ENCODE results near the gene TMCC1.

GRCh38 chr3:129624347-129625071 is 269.0 kb downstream of the TMCC1 start:
- TF ChIP-seq CTCF (IDR thresholded peaks at IDR 0.05), result no peak
- no peak for TF ChIP-seq POLR2A (IDR thresholded peaks at IDR 0.05)
